GM18861 (cell line): ENCODE results near the gene CCNYL1.
"Not testable (repeated sequence)": the region's sequence is repeated elsewhere in the genome, so short reads cannot be mapped to it uniquely, and the experiment has no call there.

Source experiments
- ATAC-seq: cut with Tn5 transposase; IDR thresholded peaks from one replicate; pipeline ENCODE4 v1.9.1; 2021; ENCODE audit not compliant: unreplicated experiment

The CCNYL1 gene

GRCh38 chr2:207710814-207711740, at the start of gene CCNYL1:
TSS of gene CCNYL1 (plus strand) at chr2:207711640. CDS start at chr2:207711897, 257 bp downstream.
- peak; percentile 98 for ATAC-seq

DNA sequence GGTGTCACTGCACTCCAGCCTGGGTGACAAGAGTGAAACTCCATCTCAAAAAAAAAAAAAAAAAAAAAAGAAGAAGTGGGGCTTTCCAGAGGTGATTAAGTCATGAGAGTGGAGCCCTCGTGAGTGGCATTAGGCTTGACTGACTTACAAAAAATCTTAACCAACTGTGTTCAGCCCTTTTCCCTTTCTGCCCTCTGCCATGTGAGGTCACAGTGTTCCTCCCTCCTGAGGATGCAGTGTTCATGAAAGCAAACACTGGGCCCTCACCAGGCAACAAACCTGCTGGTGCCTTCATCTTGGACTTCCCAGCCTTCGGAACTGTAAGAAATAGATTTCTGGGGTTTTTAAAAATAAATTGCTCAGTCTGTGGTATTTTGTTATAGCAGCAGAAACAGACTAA, 49.2 kb upstream of the CCNYL1 start:
- ATAC-seq = peak; percentile 98

DNA sequence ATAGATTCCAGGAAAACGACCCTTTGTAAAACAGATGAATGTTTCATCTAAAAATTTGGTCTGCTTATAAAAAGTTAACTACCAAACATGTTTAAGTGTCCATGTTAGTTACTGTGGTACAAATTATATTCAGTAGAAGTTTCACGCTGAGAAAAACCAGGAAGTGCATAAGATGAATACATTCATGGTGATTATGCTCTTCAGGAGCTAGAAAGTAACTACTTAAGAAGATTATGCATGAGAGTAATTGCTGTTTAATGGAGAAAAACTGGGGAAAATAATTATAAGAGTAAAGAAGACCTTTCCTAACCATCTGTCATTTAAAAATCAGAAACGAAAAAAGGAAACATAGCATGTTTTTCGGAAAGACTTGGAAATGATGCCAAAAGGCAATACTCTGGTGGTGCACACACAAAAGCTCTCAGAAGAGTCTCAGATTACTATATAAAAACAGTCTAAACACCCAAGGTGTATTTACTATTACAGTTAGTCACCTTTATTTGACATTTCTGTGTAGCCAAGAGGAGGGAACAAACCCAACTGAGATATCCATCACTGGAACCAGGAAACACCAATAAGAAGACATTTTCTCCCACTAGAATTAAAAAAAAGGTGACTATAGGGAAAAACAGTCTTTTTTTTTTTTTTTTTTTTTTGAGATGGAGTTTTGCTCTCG, 47.4 kb upstream of the CCNYL1 start:
- ATAC-seq = no peak

GRCh38 chr2:207670887-207671286, 40.6 kb upstream of the CCNYL1 start:
- ATAC-seq = no peak

- ATAC-seq = no peak
These were observed 38.0 kb upstream of the CCNYL1 start for GRCh38 chr2:207673431-207673830.

- no peak for ATAC-seq
These were observed 37.1 kb upstream of the CCNYL1 start for GRCh38 chr2:207674266-207674774.

- no peak for ATAC-seq
These were observed 36.6 kb upstream of the CCNYL1 start for GRCh38 chr2:207674826-207675225.

- ATAC-seq = peak; percentile 74
These were observed 34.5 kb upstream of the CCNYL1 start for GRCh38 chr2:207676827-207677354.

- ATAC-seq = no peak
These were observed 30.0 kb upstream of the CCNYL1 start for GRCh38 chr2:207681431-207681830.

GRCh38 chr2:207682557-207682956, 28.9 kb upstream of the CCNYL1 start:
- ATAC-seq = no peak

- no peak for ATAC-seq
These were observed 28.0 kb upstream of the CCNYL1 start for GRCh38 chr2:207683438-207683837.

DNA sequence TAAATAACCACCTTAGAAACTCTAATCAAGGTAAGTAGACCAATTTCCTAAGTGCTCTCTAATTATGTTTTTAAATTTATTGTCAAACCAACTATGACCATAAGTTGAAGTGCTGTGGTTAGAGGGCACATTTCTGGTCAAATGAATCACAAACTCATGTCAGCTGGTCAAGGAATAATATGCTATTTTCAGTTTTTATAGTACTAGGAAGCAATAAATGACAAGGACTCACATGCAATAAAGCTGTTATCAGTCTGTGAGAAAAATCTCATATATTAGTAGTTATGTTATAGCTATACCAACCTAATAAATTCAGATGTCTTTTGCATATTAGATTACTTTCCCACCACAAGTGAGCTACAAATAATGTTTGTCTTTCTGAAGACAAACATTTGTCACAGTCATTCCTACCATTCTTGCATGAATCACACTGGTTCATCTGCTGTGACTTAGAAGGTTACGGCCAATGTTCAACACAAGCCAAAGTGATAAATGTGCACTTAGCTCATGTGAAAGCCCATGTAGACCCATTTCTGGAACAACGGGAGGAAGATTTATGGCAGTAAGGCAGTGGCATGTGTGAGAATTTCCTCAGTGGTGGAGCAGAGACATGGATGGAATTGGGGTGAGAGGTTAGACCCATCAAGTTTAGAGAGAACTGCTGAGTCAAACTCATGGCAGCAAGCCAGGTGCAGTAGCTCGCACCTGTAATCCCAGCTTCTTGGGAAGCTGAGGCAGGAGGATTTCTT, 27.4 kb upstream of the CCNYL1 start:
- ATAC-seq = no peak

- ATAC-seq = no peak
These were observed 24.6 kb upstream of the CCNYL1 start for GRCh38 chr2:207686812-207687211.

DNA sequence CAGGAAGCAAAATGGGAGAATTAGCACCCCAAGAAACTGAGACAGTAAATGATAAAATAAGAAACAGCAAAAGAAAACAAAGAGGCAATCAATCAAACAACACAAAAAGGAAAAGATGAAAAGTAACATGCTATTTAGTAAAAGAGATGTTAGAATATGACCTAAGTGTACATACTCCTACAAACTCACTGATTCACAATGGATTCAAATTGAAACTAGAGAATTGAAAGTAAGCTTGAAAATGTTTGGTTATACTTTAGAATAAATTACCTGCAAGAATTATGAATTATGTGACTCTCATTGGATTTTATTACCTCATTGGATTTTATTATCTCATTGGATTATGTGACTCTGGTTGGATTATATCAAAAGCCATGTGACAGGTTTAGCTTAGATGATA, 22.8 kb upstream of the CCNYL1 start:
- no peak for ATAC-seq

GRCh38 chr2:207690845-207691461, 20.5 kb upstream of the CCNYL1 start:
- ATAC-seq = not testable (repeated sequence)

DNA sequence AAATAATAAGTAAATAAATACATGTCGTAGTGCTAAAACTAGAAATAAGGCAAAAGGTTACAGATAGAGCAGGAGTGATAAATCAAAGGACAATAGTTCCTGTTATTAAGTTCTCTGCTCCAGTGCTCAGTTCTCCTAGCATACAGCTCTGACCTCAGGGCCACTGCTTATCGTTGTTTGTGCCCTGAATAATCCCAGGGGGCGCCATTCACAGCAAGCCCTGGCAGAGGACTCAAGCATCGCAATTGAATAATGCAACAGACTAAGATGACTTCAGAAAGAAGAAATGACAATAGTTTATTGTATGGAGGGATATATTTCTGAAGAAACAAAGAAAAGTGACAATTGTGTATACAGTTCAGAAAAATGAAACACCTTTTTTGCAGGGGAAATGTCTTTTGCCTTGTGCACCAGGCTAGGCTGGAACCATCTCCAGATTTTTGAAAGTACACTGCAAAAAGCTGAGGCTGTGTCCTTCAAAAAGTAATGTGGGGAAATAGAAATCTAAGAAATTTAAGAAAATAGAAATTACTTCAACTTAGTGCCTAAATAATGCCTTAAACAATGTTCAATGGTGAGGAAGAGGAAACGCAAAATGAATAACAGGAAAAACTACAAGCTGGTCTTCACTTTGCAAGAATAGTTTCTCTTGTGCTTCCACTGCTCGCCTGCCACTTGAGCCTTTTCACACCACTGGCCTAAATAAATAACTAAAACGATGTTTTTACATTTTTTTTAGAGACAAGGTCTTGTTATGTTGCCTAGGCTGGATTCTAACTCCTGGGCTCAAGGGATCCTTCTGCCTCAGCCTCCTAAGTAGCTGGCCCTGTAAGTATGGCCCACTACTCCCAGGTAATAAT, 19.0 kb upstream of the CCNYL1 start:
- ATAC-seq = peak; percentile 54

- ATAC-seq = no peak
These were observed 17.7 kb upstream of the CCNYL1 start for GRCh38 chr2:207693641-207694249.

DNA sequence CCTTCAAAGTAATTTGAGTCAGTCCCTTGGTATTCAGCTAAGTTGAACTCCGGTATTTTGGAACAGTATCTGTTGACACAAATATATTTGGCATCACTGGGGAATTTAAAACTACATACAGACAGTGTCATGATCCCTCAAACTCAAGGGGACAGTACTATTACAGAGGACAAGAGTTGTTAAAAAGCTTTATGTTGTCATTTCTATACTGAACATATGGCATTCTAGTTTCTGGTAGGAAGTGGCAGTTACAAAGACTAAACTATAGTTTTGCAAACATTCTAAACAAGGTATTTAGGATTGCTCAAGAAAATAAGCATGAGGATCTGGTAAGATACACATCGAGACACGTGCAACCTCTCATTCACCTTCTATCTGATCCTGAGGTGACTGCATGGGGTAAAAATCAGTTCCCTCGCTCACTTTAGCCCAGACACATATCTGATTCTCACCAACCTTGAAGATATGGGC, 16.6 kb upstream of the CCNYL1 start:
- ATAC-seq = no peak

DNA sequence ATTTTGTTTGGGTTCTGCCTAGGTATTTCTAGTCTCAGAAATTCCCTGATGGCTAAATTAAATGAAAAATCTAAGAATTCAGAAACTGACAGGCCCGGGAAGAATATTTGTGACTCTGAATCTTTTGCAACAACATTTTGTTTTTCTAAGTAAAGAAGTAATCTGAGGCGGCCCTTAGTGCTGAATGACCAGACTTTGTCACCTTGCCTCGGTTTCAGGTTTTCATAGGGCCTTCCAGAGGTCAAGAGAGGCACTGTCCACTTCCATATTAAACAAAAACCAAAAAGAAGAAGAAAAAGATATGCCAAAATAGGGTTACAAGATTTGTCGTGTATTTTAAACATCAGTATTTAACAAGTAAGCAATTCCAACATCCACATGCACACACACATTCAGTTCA, 16.1 kb upstream of the CCNYL1 start:
- no peak for ATAC-seq
